Breast epithelium (tissue), 4 donors: ENCODE data around the gene RABGAP1L. TPM values are rescaled to one million over a fixed set of nuclear protein-coding genes. Genes with fewer than 3 reads are reported as not detected.

Experiments
- DNase-seq, 2 donors: peaks; one replicate each; pipeline ENCODE4 v3.0.0-alpha.2; 2019; ENCODE audit warnings: low spot score in 2 of 2
- H3K27ac ChIP-seq, 2 donors: fragments of 200-600 bp; sonication (generic) in 1 of 2; one replicate each; pipeline ENCODE4 v1.5.1; 2016 to 2019; ENCODE audit warnings: mild to moderate bottlenecking in 1 of 2
- H3K27me3 ChIP-seq, 2 donors: fragments of 200-600 bp; sonication (generic) in 1 of 2; one replicate each; pipeline versions ENCODE4 v1.5.1 to v1.6.0; 2017 to 2019; ENCODE audit warnings: control low read depth in 1 of 2, mild to moderate bottlenecking in 1 of 2
- H3K36me3 ChIP-seq: fragments of 200-600 bp; one replicate; pipeline ENCODE4 v1.5.1; 2019
- H3K4me1 ChIP-seq, 2 donors: fragments of 200-600 bp; sonication (generic); one replicate each; pipeline ENCODE4 v1.5.1; 2016 to 2019; ENCODE audit warnings: control low read depth in 1 of 2
- H3K4me3 ChIP-seq, 3 donors: fragments of 200-600 bp; sonication (generic); 1 replicate in 2 of 3; 2 replicates in 1 of 3; pipeline ENCODE4 v1.5.1; 2016 to 2019; ENCODE audit warnings: mild to moderate bottlenecking in 3 of 3, moderate library complexity in 2 of 3
- H3K9me3 ChIP-seq, 2 donors: fragments of 200-600 bp; sonication (generic) in 1 of 2; one replicate each; pipeline ENCODE4 v1.5.1; 2016 to 2019; ENCODE audit warnings: control low read depth in 1 of 2
- POLR2A ChIP-seq: fragments of 450-650 bp; IDR thresholded peaks from one replicate; pipeline ENCODE4 v1.6.1; 2016; ENCODE audit warnings: antibody characterized with exemption, mild to moderate bottlenecking, moderate library complexity
- POLR2AphosphoS5 ChIP-seq, 3 donors: sonication (generic); formaldehyde crosslinking; IDR thresholded peaks; one replicate each; pipeline ENCODE4 v1.6.1; 2017; ENCODE audit warnings: antibody characterized with exemption in 3 of 3
- intact Hi-C: fragments of 100-400 bp; cut with DNase I; formaldehyde crosslinking; loops from one replicate; pipeline ENCODE4 v1.15.1; 2023; ENCODE audit warnings: low total_unique reads
- total RNA-seq, 3 donors: library from RNA; depleted of rRNA; stranded (reverse); fragments of >200 nt; gene quantifications; one replicate each; pipeline ENCODE4 v1.1.0, GENCODE V29; 2016
- TF ChIP-seq, protein P1 (sequence below), 3 donors: fragments of 450-650 bp; IDR thresholded peaks; one replicate each; pipeline ENCODE4 v1.5.1; 2016 to 2017; ENCODE audit warnings: antibody characterized with exemption in 3 of 3, mild to moderate bottlenecking in 3 of 3, moderate library complexity in 3 of 3

RABGAP1L gene
- total RNA-seq, 3 donors from 2014 or later: 41.3 to 83.7 (median 49.5) TPM

DNA sequence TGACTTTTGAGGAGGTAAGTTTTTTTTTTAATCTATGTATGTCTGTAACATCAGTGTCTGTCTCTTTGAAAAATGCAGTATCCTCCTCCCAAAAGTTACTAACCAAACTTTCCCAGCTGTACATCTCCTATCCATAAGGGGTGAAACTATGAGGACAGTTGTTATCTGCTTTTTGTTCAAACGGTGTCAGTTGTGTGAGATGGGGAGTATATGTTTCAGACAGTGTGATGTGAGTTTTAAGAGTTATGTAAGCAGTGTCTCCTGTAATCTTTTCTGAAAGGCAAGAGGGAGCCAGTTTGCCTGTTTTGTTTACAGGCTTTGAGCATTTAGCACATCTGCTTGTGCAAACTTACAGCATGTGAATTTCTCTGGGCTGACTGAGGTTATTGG lies 805.6 kb downstream of the RABGAP1L start:
- no peak for DNase-seq
- Histone ChIP-seq H3K27me3 (no peaks in the 10 kb centered on the region), H3K4me3 (peak overlapping the region in 2 of 3 donors; percentile 6 to 19), H3K4me1 (peaks cover 2 to 25% of the 10 kb centered on the region in 2 donors), H3K36me3 (no peaks in the 10 kb centered on the region), H3K9me3 (no peaks in the 10 kb centered on the region), H3K27ac (peak overlapping the region; percentile 67 to 84)
- TF ChIP-seq, protein P1, sequence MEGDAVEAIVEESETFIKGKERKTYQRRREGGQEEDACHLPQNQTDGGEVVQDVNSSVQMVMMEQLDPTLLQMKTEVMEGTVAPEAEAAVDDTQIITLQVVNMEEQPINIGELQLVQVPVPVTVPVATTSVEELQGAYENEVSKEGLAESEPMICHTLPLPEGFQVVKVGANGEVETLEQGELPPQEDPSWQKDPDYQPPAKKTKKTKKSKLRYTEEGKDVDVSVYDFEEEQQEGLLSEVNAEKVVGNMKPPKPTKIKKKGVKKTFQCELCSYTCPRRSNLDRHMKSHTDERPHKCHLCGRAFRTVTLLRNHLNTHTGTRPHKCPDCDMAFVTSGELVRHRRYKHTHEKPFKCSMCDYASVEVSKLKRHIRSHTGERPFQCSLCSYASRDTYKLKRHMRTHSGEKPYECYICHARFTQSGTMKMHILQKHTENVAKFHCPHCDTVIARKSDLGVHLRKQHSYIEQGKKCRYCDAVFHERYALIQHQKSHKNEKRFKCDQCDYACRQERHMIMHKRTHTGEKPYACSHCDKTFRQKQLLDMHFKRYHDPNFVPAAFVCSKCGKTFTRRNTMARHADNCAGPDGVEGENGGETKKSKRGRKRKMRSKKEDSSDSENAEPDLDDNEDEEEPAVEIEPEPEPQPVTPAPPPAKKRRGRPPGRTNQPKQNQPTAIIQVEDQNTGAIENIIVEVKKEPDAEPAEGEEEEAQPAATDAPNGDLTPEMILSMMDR (IDR thresholded peaks at IDR 0.05): no peak
- no peak for TF ChIP-seq POLR2A
- no peak for TF ChIP-seq POLR2AphosphoS5 (IDR thresholded peaks at IDR 0.05)
- intact Hi-C loops: no loop called here

DNA sequence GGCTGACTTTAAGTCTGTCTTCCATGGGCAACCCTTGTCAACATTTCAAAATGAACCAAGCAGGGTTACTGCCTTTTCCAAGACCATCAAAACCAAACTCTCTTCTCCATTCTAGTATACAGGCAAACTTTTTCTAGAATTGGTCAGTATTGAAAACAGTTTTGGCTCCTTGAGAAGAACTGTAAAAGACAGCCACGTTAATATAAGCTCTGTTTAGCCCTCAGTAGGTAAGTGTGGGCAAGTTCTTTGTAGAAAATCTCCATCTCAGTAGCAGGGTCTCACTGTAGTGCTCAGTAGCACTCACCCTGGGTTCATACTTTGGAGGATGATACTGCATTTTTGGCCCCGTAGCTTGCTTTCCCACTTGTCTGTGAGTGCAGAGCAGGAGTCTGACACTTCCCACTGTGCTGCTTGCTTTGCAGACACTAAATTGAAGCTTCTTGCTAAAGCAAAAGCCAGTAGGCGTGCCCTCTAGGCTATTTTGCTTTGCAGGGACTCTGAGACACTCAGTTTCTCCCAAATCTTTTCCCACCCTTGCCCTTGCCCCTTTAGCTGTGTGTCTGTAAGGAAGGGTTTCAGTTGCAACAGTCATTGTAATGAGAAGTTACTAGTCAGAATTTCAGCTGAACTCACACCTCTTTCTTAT lies 806.2 kb downstream of the RABGAP1L start:
- H3K27me3 ChIP-seq: no peaks in the 10 kb centered on the region
- H3K4me1 ChIP-seq: peaks cover 2 to 25% of the 10 kb centered on the region in 2 donors
- DNase-seq: no peak
- H3K9me3 ChIP-seq: no peaks in the 10 kb centered on the region
- peak overlapping the region; percentile 6 to 34 (median 19) for H3K4me3 ChIP-seq
- intact Hi-C loops: no loop called here
- H3K36me3 ChIP-seq: no peaks in the 10 kb centered on the region
- peak overlapping the region; percentile 67 to 84 for H3K27ac ChIP-seq
- TF ChIP-seq POLR2AphosphoS5 (IDR thresholded peaks at IDR 0.05): no peak
- TF ChIP-seq POLR2A: no peak
- TF ChIP-seq, protein P1 (IDR thresholded peaks at IDR 0.05): no peak

DNA sequence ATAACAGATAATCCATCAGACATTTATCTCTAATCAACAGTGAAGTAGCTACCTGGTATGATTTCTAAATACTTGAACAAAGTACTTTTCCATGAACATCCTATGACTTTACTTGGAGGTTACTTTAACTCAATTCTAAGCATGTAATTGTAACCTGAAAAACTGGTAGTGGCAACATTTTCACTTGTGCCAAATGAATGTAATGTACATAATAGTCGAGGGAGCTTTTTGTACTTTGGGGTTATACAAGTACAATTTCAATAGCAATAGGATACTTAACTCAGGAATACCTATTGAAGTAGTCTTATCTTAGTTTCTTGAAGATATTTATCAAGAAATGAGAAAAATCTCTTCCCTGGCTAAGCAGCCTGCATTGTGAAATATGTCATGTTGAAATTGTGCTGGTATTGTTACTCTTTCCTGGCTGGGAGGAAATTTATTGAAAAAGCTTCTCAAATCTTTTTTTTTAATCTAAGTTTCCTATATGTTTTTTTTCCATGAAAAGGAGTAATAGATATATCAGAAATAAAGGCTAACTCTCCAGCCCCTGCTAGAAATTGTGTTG lies 806.8 kb downstream of the RABGAP1L start:
- Histone ChIP-seq H3K4me1 (peaks cover 2 to 25% of the 10 kb centered on the region in 2 donors), H3K27ac (peak overlapping the region; percentile 67 to 84), H3K4me3 (peak overlapping the region in 2 of 3 donors; percentile 19 to 34), H3K9me3 (no peaks in the 10 kb centered on the region), H3K27me3 (no peaks in the 10 kb centered on the region), H3K36me3 (no peaks in the 10 kb centered on the region)
- intact Hi-C loops: no loop called here
- no peak for DNase-seq
- TF ChIP-seq, protein P1 (IDR thresholded peaks at IDR 0.05): no peak
- TF ChIP-seq POLR2AphosphoS5 (IDR thresholded peaks at IDR 0.05) (no peak), POLR2A (no peak)

DNA sequence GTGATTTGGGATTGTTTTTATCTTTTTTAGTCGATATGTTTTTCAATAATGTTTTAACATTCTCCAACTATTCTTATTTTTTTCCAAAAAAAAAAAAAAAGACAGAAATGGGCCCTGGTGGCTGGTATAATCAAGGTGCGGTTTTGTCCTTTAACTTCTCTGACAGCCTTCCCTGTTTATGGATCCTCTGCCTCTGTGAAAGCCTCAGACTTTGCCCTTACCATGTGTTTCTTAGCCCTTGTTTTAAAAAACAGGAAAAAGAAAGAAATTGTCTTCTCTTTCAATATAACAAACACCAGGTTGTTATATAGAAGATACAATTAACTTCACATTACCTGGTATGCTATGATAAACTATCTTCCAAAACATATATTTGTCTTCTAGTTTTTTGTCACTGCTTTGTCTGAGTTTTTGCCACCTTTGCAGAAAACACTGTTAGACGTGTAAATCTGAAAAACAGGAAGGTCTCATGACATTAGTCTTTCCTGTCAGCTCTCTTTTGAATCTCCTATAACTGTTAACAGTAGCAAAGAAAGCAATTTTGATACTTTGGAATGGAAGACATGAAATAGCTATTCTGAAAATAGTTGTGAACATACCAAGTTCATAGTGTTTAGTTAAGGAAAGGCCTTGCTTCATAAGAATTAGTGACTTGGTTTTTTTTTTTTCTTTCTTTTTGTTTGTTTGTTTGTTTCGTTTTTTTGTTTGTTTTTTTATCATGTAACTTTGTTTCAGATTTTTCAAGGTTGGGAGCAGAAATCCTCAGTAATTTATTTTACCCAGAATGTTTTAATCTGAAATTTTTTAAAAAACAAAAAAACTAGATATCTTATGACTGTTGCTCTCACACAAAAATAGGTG lies 808.8 kb downstream of the RABGAP1L start:
- intact Hi-C loops: no loop called here

More for the DNA sequence above, 808.8 kb downstream of the RABGAP1L start:
- Histone ChIP-seq H3K36me3 (no peaks in the 10 kb centered on the region), H3K27me3 (no peaks in the 10 kb centered on the region), H3K4me3 (no peak overlapping the region), H3K4me1 (peaks cover 2 to 31% of the 10 kb centered on the region in 2 donors), H3K27ac (peak overlapping the region in 1 of 2 donors; percentile 49), H3K9me3 (no peaks in the 10 kb centered on the region)
- DNase-seq: no peak
- TF ChIP-seq, protein P1 (IDR thresholded peaks at IDR 0.05): no peak
- TF ChIP-seq POLR2AphosphoS5 (IDR thresholded peaks at IDR 0.05) (no peak), POLR2A (no peak)
